B cell (primary cell): ENCODE results near the gene CTSD. TPM values are rescaled to one million over a fixed set of nuclear protein-coding genes. Genes with fewer than 3 reads are reported as not detected.

Experiments used
- ATAC-seq: fragments of 200-7000 bp; cut with Tn5 transposase; one replicate; pipeline ENCODE4 v1.10.0; 2021; ENCODE audit warnings: low read depth, mild to moderate bottlenecking, moderate number of reproducible peaks, moderate library complexity
- CTCF ChIA-PET: fragments of 350-600 bp; sonication (Branson Sonifier 250); formaldehyde crosslinking; loops from one replicate; lab custom pipeline; 2021; ENCODE audit warnings: antibody characterized with exemption, inconsistent platforms; lab: Charles Lee
- POLR2A ChIA-PET: fragments of 350-600 bp; sonication (Branson Sonifier 250); formaldehyde crosslinking; loops from one replicate; lab custom pipeline; 2021; ENCODE audit warnings: antibody characterized with exemption; lab: Charles Lee
- DNase-seq: peaks from one replicate; pipeline ENCODE4 v3.0.0; 2013
- H2AFZ ChIP-seq: 2 replicates; pipeline ENCODE4 v1.6.1; 2012; ENCODE audit warnings: mild to moderate bottlenecking, low read depth, low read length; ENCODE audit not compliant: insufficient read depth, poor library complexity, severe bottlenecking
- H3K27ac ChIP-seq, 2 donors: 1 replicate in 1 of 2; 2 replicates in 1 of 2; pipeline ENCODE4 v1.5.1; 2012 to 2013; ENCODE audit warnings: low read length in 2 of 2, mild to moderate bottlenecking in 2 of 2, moderate library complexity in 1 of 2
- H3K27me3 ChIP-seq, 4 experiments: fragments of 200-600 bp in 1 of 4; sonication (generic) in 1 of 4; replicated peaks in 1 of 4; 1 replicate in 2 of 4; 2 replicates in 2 of 4; pipeline versions ENCODE4 v1.6.1 to v1.7.0; 2013 to 2016; ENCODE audit warnings: low read length in 3 of 4, mild to moderate bottlenecking in 2 of 4, mixed read lengths in 1 of 4, moderate library complexity in 1 of 4; ENCODE audit not compliant: insufficient read depth in 4 of 4, control insufficient read depth in 3 of 4; ENCODE audit errors: control extremely low read depth in 1 of 4
- H3K36me3 ChIP-seq, 2 experiments: replicated peaks in 1 of 2; 1 replicate in 1 of 2; 2 replicates in 1 of 2; pipeline versions ENCODE4 v1.6.1 to v1.7.1; 2013; ENCODE audit warnings: low read length in 1 of 2; ENCODE audit not compliant: insufficient read depth in 2 of 2, control insufficient read depth in 1 of 2; ENCODE audit errors: control extremely low read depth in 1 of 2, extremely low read depth in 1 of 2
- H3K4me1 ChIP-seq, 2 donors: fragments of 200-600 bp in 1 of 2; sonication (generic) in 1 of 2; 1 replicate in 1 of 2; 2 replicates in 1 of 2; pipeline versions ENCODE4 v1.5.1 to v1.6.1; 2013 to 2017; ENCODE audit warnings: low read length in 2 of 2; ENCODE audit not compliant: control insufficient read depth in 2 of 2, insufficient read depth in 2 of 2
- H3K4me2 ChIP-seq: replicated peaks from 2 replicates; pipeline ENCODE3; 2012; ENCODE audit warnings: mild to moderate bottlenecking, low read depth, low read length; ENCODE audit not compliant: poor library complexity, severe bottlenecking
- H3K4me3 ChIP-seq, 5 experiments: fragments of 200-600 bp in 1 of 5; sonication (generic) in 1 of 5; 1 replicate in 3 of 5; 2 replicates in 2 of 5; pipeline versions ENCODE4 v1.5.1 to v1.7.0; 2011 to 2016; ENCODE audit warnings: low read length in 4 of 5, mild to moderate bottlenecking in 4 of 5, low read depth in 2 of 5, control low read depth in 1 of 5, moderate library complexity in 1 of 5; ENCODE audit not compliant: insufficient read depth in 1 of 5; ENCODE audit errors: control extremely low read depth in 1 of 5, extremely low read depth in 1 of 5
- H3K79me2 ChIP-seq: fragments of 200-600 bp; sonication (generic); one replicate; pipeline ENCODE4 v1.6.0; 2016; ENCODE audit warnings: low read length; ENCODE audit not compliant: control insufficient read depth, insufficient read depth
- H3K9ac ChIP-seq: fragments of 200-600 bp; sonication (generic); 2 replicates; pipeline ENCODE4 v1.6.1; 2017; ENCODE audit warnings: mild to moderate bottlenecking, low read length, moderate library complexity
- H3K9me3 ChIP-seq, 3 donors: one replicate each; pipeline versions ENCODE4 v1.6.1 to v1.7.1; 2013; ENCODE audit warnings: low read length in 2 of 3; ENCODE audit not compliant: control insufficient read depth in 2 of 3, insufficient read depth in 1 of 3; ENCODE audit errors: control extremely low read depth in 1 of 3
- H4K20me1 ChIP-seq: 2 replicates; pipeline ENCODE4 v1.6.0; 2012; ENCODE audit warnings: mild to moderate bottlenecking, low read length; ENCODE audit not compliant: insufficient read depth, control insufficient read depth, poor library complexity, severe bottlenecking
- H3K27ac Mint-ChIP-seq: one replicate; pipeline ENCODE4 v1.8.0; 2021; ENCODE audit warnings: mixed read lengths
- H3K27me3 Mint-ChIP-seq: one replicate; pipeline ENCODE4 v1.8.0; 2021; ENCODE audit warnings: mixed read lengths
- H3K4me1 Mint-ChIP-seq: one replicate; pipeline ENCODE4 v1.8.0; 2021; ENCODE audit warnings: mixed read lengths
- H3K4me3 Mint-ChIP-seq: one replicate; pipeline ENCODE4 v1.8.0; 2021; ENCODE audit warnings: mixed read lengths
- H3K9me3 Mint-ChIP-seq: one replicate; pipeline ENCODE4 v1.8.0; 2022; ENCODE audit warnings: mixed read lengths; ENCODE audit not compliant: insufficient read depth
- EZH2 ChIP-seq: IDR thresholded peaks from 2 replicates; pipeline ENCODE4 v1.6.1; 2012; ENCODE audit warnings: borderline replicate concordance, low read depth, mild to moderate bottlenecking, moderate library complexity, low read length; ENCODE audit not compliant: insufficient read depth, poor library complexity, severe bottlenecking
- WGBS: methylation state at CpG from one replicate; pipeline ENCODE4 v1.1.5; 2013; ENCODE audit warnings: missing lambda C conversion rate; ENCODE audit not compliant: insufficient coverage; 5-methylcytosine and 5-hydroxymethylcytosine counted together
- intact Hi-C: fragments of 100-400 bp; cut with micrococcal nuclease; formaldehyde crosslinking; loops from one replicate; pipeline ENCODE4 v1.10.0; 2022
- polyA plus RNA-seq: library from polyadenylated mRNA; depleted of rRNA; stranded (reverse); fragments of >200 nt; gene quantifications from 2 replicates; pipeline ENCODE4 v1.2.3, GENCODE V29; 2012
- total RNA-seq, 2 donors: library from RNA; stranded (reverse); fragments of 120-200 nt in 1 of 2; gene quantifications; 1 replicate in 1 of 2; 2 replicates in 1 of 2; pipeline versions ENCODE4 v1.2.3 to v1.2.4, GENCODE V29; 2013 to 2022
- TF ChIP-seq, protein P1 (sequence below): fragments of 200-600 bp; IDR thresholded peaks from one replicate; pipeline ENCODE4 v1.8.0; 2022; ENCODE audit warnings: antibody characterized with exemption, mild to moderate bottlenecking

Gene CTSD
- total and polyA plus RNA-seq, 2 donors (not counting 1 experiment from before 2014, with no cell fraction given), result 42.2 to 83.5 TPM

DNA sequence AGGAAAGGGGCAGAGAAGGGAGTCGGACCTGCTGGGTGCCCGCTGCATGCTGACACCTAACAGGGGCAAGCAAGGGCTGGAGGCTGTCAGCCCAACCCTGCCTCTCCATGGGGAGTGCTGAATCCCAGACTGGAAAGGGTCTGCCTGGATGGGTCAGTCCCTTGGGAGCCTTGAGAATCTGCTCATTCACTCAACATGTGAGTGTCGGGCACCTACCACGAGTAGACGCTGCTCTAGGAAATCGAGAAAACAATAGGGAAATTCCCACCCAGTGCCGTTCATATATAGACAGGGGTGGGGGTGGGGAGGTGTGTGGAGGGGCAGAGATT is 4.4 kb upstream of the CTSD start:
- Histone ChIP-seq H3K27ac (no peak overlapping the region), H3K9me3 (no peaks in the 10 kb centered on the region), H3K4me2 (no peak overlapping the region), H3K4me3 (no peak overlapping the region), H4K20me1 (peaks cover 1% of the 10 kb centered on the region), H3K9ac (no peak overlapping the region), H3K27me3 (peaks cover 0 to 5% (median 1%) of the 10 kb centered on the region in 4 experiments), H3K36me3 (no peaks in the 10 kb centered on the region), H3K4me1 (peaks cover 10 to 15% of the 10 kb centered on the region in 2 donors), H3K79me2 (peaks cover 10% of the 10 kb centered on the region), H2AFZ (no peak overlapping the region)
- H3K4me1 Mint-ChIP-seq, result peaks cover 12% of the 10 kb centered on the region
- H3K9me3 Mint-ChIP-seq, result no peaks in the 10 kb centered on the region
- no peak for DNase-seq
- no peak overlapping the region for H3K27ac Mint-ChIP-seq
- POLR2A ChIA-PET, result no interaction called here
- ATAC-seq, result no peak
- WGBS, result 100% methylated on average over 2 of the region's 7 CpGs
- peaks cover 23% of the 10 kb centered on the region for H3K27me3 Mint-ChIP-seq
- CTCF ChIA-PET, result no interaction called here
- intact Hi-C loops, result loop anchor here (10.0 kb wide), 1 partner anchor 77 kb away; no protein-coding TSS in a partner anchor
- no peak overlapping the region for H3K4me3 Mint-ChIP-seq
- TF ChIP-seq EZH2, result no peak
- TF ChIP-seq, protein P1, sequence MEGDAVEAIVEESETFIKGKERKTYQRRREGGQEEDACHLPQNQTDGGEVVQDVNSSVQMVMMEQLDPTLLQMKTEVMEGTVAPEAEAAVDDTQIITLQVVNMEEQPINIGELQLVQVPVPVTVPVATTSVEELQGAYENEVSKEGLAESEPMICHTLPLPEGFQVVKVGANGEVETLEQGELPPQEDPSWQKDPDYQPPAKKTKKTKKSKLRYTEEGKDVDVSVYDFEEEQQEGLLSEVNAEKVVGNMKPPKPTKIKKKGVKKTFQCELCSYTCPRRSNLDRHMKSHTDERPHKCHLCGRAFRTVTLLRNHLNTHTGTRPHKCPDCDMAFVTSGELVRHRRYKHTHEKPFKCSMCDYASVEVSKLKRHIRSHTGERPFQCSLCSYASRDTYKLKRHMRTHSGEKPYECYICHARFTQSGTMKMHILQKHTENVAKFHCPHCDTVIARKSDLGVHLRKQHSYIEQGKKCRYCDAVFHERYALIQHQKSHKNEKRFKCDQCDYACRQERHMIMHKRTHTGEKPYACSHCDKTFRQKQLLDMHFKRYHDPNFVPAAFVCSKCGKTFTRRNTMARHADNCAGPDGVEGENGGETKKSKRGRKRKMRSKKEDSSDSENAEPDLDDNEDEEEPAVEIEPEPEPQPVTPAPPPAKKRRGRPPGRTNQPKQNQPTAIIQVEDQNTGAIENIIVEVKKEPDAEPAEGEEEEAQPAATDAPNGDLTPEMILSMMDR, result no peak

DNA sequence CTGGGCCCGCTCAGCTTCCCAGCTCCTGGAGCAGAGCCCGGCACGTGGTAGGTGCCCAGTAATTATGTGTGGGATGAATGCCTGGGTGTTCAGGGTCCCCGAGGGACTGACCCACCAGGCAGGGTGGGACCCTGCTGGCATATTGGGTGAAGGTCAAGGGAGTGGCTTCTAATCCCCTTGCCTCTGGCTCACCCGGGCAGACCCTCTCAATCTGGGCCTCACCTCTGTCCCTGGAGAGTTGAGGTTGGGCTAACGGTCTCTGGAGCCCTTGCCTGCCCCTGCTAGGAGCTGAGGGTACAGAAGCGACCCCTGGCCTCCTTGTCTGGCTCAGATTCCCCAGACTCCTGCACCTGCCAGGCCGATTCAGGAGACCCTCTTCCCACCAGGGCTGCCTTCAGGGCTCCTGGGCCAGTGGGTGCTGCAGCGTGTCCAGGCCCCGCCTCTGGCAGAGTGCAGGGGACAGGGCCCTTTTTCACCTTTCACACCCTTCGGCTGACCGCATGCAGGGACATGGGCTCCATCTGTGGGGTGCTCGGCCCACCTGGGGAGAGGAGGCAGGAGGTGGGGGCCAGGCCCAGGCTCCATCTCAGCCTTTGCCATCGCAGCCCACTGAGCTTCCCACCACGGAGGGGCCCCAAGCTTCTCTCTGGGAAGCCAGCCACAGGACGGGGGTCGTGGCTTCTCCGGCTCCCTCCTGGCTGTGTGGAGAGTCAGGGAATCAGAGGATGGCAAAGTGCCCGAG is 3.8 kb upstream of the CTSD start:
- no peak overlapping the region for H2AFZ ChIP-seq
- H3K27ac ChIP-seq, result no peak overlapping the region
- Mint-ChIP-seq H3K4me3 (no peak overlapping the region), H3K4me1 (peaks cover 14% of the 10 kb centered on the region), H3K27ac (no peak overlapping the region), H3K27me3 (peaks cover 23% of the 10 kb centered on the region), H3K9me3 (no peaks in the 10 kb centered on the region)
- no peaks in the 10 kb centered on the region for H3K9me3 ChIP-seq
- CTCF ChIA-PET, result interaction anchor here (1.2 kb wide), 1 partner anchor 65 kb away, joined by 5 read pairs; no protein-coding TSS in a partner anchor
- POLR2A ChIA-PET, result no interaction called here
- TF ChIP-seq, protein P1, result no peak
- no peak for TF ChIP-seq EZH2
- peaks cover 0 to 4% (median under 1%) of the 10 kb centered on the region in 4 experiments for H3K27me3 ChIP-seq
- H3K79me2 ChIP-seq, result peaks cover 15% of the 10 kb centered on the region
- DNase-seq (no peak), ATAC-seq (no peak)
- 80% methylated on average over 17 of the region's 19 CpGs for WGBS
- peaks cover 6% of the 10 kb centered on the region for H4K20me1 ChIP-seq
- no peak overlapping the region for H3K4me3 ChIP-seq
- H3K4me2 ChIP-seq, result no peak overlapping the region
- no peaks in the 10 kb centered on the region for H3K36me3 ChIP-seq
- H3K9ac ChIP-seq, result no peak overlapping the region
- intact Hi-C loops, result loop anchor here (10.0 kb wide), 1 partner anchor 77 kb away; no protein-coding TSS in a partner anchor
- H3K4me1 ChIP-seq, result peaks cover 15 to 18% of the 10 kb centered on the region in 2 donors
